GM12865 (cell line): ENCODE data around the gene TGOLN2.

Experiments used
- DNase-seq: peaks from one replicate; pipeline ENCODE4 v3.0.0; 2010; ENCODE audit warnings: low read depth
- H3K4me3 ChIP-seq: 2 replicates; pipeline ENCODE4 v1.5.1; 2011; ENCODE audit warnings: mild to moderate bottlenecking, low read depth, low read length, control low read depth
- CTCF ChIP-seq: IDR thresholded peaks from 2 replicates; pipeline ENCODE4 v1.5.1; 2011; ENCODE audit warnings: low read length, control low read depth, low read depth, inconsistent platforms; ENCODE audit not compliant: insufficient read depth; ENCODE audit errors: missing control alignments

TGOLN2 gene

GRCh38 chr2:85283641-85284040, 44.1 kb downstream of the TGOLN2 start:
- DNase-seq, result no peak
- H3K4me3 ChIP-seq, result no peak overlapping the region
- TF ChIP-seq CTCF, result no peak

GRCh38 chr2:85282914-85283313, 44.9 kb downstream of the TGOLN2 start:
- no peak for TF ChIP-seq CTCF
- H3K4me3 ChIP-seq, result no peak overlapping the region
- no peak for DNase-seq

GRCh38 chr2:85281553-85281952, 46.2 kb downstream of the TGOLN2 start:
- no peak for DNase-seq
- TF ChIP-seq CTCF, result no peak

GRCh38 chr2:85278361-85278760, 49.4 kb downstream of the TGOLN2 start:
- DNase-seq, result no peak
- no peak overlapping the region for H3K4me3 ChIP-seq
- no peak for TF ChIP-seq CTCF

More at GRCh38 chr2:85281553-85281952, 46.2 kb downstream of the TGOLN2 start:
- no peak overlapping the region for H3K4me3 ChIP-seq

DNA sequence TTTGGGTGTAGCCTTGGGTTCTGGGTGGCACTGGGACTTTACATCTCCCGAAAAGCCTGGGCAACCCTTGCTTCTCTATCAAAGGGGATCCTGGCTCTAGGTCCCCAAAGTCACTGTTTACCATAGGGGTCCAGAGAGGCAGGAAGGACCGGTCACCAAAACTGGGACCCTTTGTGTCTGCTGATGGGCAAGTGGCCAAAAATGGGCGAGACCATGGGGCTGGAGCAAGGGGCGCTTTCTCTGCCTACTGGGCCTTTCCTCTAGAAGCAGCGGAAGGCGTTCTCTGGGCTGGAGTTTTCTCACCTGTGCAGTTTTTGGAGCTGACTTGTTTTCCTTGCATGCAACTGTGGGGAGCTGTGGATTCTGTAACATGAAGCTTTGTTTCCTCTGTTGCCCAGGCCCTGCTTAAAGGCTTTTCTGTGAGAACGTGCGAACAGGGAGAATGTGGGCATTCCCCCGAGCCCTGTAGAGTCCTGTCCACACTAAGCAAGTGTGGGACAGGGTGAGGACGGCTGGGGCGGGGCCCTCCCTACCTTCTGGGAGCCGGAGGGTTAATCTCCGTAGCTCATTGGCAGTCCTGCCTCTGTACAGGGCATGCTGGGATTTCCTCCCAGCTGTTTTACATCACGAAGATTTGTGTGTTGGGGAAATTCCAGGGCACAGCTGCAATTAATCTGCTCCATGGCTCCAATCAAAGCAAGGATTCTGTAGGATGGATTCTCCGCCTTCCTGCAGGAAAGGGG, 50.2 kb downstream of the TGOLN2 start:
- H3K4me3 ChIP-seq, result no peak overlapping the region
- no peak for DNase-seq
- no peak for TF ChIP-seq CTCF

DNA sequence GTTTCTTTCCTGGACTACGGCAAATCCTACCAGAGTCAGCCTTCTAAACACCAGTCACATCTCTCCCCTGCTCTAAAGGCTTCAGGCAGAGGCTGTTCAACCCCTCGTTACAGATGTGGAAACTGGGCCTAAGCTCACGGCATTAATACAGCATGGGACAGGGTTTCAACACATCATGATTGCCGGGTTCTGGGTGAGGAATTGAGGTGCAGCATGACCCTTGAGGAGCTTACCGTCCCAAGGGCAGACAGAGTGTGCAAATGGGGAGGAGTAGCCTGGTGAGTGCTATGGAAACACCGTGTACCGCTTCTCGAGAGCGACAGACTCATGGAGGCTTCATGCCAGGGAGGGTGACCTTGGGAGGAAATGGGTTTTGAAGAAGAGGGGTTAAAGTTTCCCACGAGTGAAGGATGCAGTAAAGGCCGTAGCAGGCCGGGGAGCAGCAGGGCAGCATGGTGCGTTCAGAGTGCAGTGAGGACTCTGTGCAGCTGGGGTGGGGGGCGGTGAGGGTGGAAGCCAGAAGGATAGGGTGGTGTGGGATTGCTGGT, 51.1 kb downstream of the TGOLN2 start:
- TF ChIP-seq CTCF, result no peak
- DNase-seq, result no peak
- no peak overlapping the region for H3K4me3 ChIP-seq
